Calu3 (cell line): ENCODE data around the gene GPR27. TPM values are rescaled to one million over a fixed set of nuclear protein-coding genes. Genes with fewer than 3 reads are reported as not detected.

Experiments used
- BruUV-seq: library from RNA; stranded (reverse); fragments of 400-500 nt; replicated peaks from 2 replicates; lab custom pipeline; 2021; lab: Mats Ljungman, UMichigan
- CTCF ChIA-PET: fragments of 300-600 bp; sonication (Branson Sonifier 250); formaldehyde crosslinking; loops from one replicate; lab custom pipeline; 2022; ENCODE audit warnings: antibody characterized with exemption; lab: Charles Lee
- DNase-seq: peaks from one replicate; pipeline ENCODE4 v3.0.0; 2022
- H3K27ac Mint-ChIP-seq: one replicate; pipeline ENCODE4 v1.8.0; 2022; ENCODE audit warnings: mixed read lengths; ENCODE audit not compliant: unreplicated experiment
- H3K27me3 Mint-ChIP-seq: one replicate; pipeline ENCODE4 v1.8.0; 2022; ENCODE audit warnings: mixed read lengths; ENCODE audit not compliant: unreplicated experiment
- H3K36me3 Mint-ChIP-seq: one replicate; pipeline ENCODE4 v1.8.0; 2022; ENCODE audit warnings: mild to moderate bottlenecking, moderate library complexity, mixed read lengths; ENCODE audit not compliant: insufficient read depth, unreplicated experiment
- H3K4me1 Mint-ChIP-seq: one replicate; pipeline ENCODE4 v1.8.0; 2022; ENCODE audit warnings: mild to moderate bottlenecking, low read depth, mixed read lengths; ENCODE audit not compliant: unreplicated experiment
- H3K4me3 Mint-ChIP-seq: one replicate; pipeline ENCODE4 v1.8.0; 2022; ENCODE audit warnings: mild to moderate bottlenecking, low read depth, moderate library complexity, mixed read lengths; ENCODE audit not compliant: unreplicated experiment
- H3K9me3 Mint-ChIP-seq: one replicate; pipeline ENCODE4 v1.8.0; 2022; ENCODE audit warnings: low read depth, mixed read lengths; ENCODE audit not compliant: unreplicated experiment
- intact Hi-C: fragments of 100-400 bp; cut with micrococcal nuclease; formaldehyde crosslinking; loops from one replicate; pipeline ENCODE4 v1.10.0; 2022; ENCODE audit not compliant: unreplicated experiment
- total RNA-seq: library from RNA; stranded (reverse); gene quantifications from 2 replicates; pipeline ENCODE4 v1.2.3, GENCODE V29; 2022
- TF ChIP-seq, protein P1 (sequence below): fragments of 200-600 bp; IDR thresholded peaks from one replicate; pipeline ENCODE4 v1.8.0; 2022; ENCODE audit warnings: antibody characterized with exemption; ENCODE audit not compliant: unreplicated experiment

Gene GPR27
- total RNA-seq, 1 experiment from 2014 or later = 0.71 TPM

DNA sequence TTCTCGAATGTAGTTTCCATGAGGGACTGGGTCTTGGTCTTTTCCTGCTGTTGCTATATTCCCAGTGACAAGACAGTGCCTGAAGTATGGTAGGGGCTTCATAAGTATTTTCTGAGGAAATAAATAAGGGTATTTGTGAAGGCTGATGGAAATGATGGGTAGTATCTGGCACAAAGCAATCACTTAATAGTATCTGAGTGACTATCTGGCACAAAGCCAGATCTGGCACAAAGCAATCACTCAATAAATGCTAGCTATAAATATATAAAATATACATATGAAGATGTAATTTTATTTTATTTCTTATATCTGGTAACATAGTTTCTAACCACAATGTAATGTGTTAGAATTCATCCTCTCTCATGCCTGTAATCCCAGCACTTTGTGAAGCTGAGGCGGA, 52.0 kb downstream of the GPR27 start:
- H3K4me3 Mint-ChIP-seq = no peak overlapping the region
- no peaks in the 10 kb centered on the region for H3K36me3 Mint-ChIP-seq
- H3K27ac Mint-ChIP-seq = no peak overlapping the region
- CTCF ChIA-PET = no interaction called here
- H3K27me3 Mint-ChIP-seq = peaks cover 21% of the 10 kb centered on the region
- no peaks in the 10 kb centered on the region for H3K9me3 Mint-ChIP-seq
- no peaks in the 10 kb centered on the region for H3K4me1 Mint-ChIP-seq
- no peak for DNase-seq
- no TSS peak for BruUV-seq
- intact Hi-C loops = no loop called here
- TF ChIP-seq, protein P1, sequence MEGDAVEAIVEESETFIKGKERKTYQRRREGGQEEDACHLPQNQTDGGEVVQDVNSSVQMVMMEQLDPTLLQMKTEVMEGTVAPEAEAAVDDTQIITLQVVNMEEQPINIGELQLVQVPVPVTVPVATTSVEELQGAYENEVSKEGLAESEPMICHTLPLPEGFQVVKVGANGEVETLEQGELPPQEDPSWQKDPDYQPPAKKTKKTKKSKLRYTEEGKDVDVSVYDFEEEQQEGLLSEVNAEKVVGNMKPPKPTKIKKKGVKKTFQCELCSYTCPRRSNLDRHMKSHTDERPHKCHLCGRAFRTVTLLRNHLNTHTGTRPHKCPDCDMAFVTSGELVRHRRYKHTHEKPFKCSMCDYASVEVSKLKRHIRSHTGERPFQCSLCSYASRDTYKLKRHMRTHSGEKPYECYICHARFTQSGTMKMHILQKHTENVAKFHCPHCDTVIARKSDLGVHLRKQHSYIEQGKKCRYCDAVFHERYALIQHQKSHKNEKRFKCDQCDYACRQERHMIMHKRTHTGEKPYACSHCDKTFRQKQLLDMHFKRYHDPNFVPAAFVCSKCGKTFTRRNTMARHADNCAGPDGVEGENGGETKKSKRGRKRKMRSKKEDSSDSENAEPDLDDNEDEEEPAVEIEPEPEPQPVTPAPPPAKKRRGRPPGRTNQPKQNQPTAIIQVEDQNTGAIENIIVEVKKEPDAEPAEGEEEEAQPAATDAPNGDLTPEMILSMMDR = no peak

Other genes with a start within 250 kb of the GPR27 start
- 81.6 and 82.8 TPM in 2 replicates for gene FOXP1, start 170.1 kb upstream of the GPR27 start, total RNA-seq
- 8.7 and 10.9 TPM in 2 replicates for gene EIF4E3, start 28.5 kb upstream of the GPR27 start, total RNA-seq
- not detected in 2 replicates for gene PROK2, start 31.3 kb downstream of the GPR27 start, total RNA-seq